Measurements from ENCODE around the gene INPP5K.

INPP5K gene

DNA sequence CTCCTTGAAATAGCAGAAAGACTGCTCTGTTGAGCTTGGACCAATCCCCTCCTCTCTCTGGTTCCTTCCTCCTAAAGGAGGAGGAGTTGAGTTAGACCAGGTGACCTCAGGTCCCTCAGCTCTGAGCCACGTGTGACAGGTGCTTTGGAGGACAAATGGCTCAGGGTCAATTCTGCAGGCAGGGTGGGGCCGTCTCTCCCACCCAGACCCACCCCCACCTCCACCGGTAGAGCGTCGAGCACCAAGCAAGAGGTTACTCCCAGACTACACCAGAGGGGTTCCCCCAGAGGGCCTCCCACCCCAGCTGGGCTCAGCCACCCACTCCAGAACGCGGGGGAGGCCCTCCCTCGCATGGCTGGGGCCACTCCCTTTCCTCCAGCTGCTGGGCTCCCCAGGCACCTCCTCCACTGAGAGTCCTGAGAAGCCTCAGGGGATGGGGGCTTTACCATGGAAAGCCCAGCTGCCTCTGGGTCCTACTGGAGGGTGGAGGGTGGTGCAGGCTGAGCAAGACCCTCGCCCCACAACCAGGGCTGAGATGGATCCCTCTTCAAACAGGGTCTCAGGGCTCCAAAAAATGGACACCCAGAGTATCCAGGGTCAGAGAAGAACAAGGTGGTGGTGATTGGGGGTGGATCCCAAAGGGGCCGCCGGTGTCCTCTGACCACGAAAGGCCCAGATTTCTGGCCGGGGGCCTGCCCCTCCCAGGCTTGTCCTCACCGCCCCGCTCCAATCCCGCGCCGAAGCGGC lies 31.6 kb downstream of the INPP5K start:
- peak; percentile 46 for DNase-seq (ENCODE audit: low read depth)
- TF ChIP-seq, protein P1, sequence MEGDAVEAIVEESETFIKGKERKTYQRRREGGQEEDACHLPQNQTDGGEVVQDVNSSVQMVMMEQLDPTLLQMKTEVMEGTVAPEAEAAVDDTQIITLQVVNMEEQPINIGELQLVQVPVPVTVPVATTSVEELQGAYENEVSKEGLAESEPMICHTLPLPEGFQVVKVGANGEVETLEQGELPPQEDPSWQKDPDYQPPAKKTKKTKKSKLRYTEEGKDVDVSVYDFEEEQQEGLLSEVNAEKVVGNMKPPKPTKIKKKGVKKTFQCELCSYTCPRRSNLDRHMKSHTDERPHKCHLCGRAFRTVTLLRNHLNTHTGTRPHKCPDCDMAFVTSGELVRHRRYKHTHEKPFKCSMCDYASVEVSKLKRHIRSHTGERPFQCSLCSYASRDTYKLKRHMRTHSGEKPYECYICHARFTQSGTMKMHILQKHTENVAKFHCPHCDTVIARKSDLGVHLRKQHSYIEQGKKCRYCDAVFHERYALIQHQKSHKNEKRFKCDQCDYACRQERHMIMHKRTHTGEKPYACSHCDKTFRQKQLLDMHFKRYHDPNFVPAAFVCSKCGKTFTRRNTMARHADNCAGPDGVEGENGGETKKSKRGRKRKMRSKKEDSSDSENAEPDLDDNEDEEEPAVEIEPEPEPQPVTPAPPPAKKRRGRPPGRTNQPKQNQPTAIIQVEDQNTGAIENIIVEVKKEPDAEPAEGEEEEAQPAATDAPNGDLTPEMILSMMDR (IDR thresholded peaks at IDR 0.05; ENCODE audit: low read depth, low read length, missing control alignments) = peak; percentile 22
- peak overlapping the region; percentile 78 for H3K4me3 ChIP-seq (ENCODE audit: low read depth, low read length)

GRCh38 chr17:1484060-1484535 lies 32.3 kb downstream of the INPP5K start:
- TF ChIP-seq, protein P1 (IDR thresholded peaks at IDR 0.05; ENCODE audit: low read depth, low read length, missing control alignments) = no peak
- no peak for DNase-seq (ENCODE audit: low read depth)
- peak overlapping the region; percentile 78; the same call in 1 of the 2 replicates for H3K4me3 ChIP-seq (ENCODE audit: low read depth, low read length)

GRCh38 chr17:1482680-1483079 lies 33.7 kb downstream of the INPP5K start:
- TF ChIP-seq, protein P1 (IDR thresholded peaks at IDR 0.05; ENCODE audit: low read depth, low read length, missing control alignments) = no peak
- DNase-seq (ENCODE audit: low read depth) = no peak
- no peak overlapping the region for H3K4me3 ChIP-seq (ENCODE audit: low read depth, low read length)

DNA sequence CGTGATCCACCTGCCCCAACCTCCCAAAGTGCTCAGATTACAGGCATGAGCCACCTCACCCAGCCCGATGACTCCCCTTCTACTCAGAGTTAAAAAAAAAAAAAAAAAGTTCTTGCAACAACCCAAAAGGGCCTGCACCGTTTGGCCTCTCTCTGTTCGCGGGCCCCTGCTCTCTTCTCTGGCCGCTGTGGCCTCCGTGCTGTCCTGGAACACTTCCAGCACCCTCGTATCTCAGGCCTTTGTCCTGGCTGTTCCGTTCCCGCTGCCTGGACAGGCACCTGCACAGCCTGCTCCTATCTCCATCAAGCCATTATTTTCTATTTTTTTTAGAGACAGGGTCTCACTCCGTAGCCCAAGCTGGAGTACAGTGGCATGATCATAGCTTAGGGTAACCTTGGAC lies 34.7 kb downstream of the INPP5K start:
- no peak for DNase-seq (ENCODE audit: low read depth)
- H3K4me3 ChIP-seq (ENCODE audit: low read depth, low read length) = no peak overlapping the region
- TF ChIP-seq, protein P1 (IDR thresholded peaks at IDR 0.05; ENCODE audit: low read depth, low read length, missing control alignments) = no peak

DNA sequence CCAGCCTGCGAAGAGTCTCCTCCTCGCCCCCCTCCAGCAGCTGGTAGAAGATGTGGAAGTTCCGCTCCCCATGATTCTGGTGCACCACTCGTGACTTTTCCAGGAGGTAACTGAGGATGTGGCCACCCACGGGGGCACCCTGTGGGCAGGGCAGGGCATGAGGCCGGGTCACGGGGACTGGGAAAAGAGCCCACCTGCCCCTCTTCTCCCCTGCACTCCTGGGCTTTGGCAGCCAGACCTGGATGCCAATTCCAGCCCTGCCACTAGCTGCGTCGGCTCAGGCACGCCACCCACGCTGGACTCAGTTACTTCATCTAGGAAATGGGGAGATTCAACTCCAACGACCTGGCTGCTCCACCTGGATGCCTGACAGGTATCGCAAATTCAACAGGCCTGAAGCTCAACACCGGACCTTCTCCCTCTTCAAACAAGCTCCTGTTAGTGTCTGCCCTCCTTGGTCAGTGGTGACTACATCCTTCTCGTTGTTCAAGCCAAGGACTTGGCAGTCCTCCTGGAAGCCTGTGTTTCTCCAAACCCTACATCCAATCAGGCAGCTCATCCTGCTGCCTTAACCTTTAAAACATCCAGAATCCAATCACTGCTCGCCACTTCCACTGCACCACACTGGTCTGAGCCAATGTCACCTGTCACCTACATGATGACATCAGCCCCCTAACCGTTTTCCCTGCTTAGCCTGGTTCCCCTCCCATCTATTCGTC lies 35.5 kb downstream of the INPP5K start:
- no peak for DNase-seq (ENCODE audit: low read depth)
- H3K4me3 ChIP-seq (ENCODE audit: low read depth, low read length) = no peak overlapping the region
- TF ChIP-seq, protein P1 (IDR thresholded peaks at IDR 0.05; ENCODE audit: low read depth, low read length, missing control alignments) = no peak

GRCh38 chr17:1478418-1478817 lies 38.0 kb downstream of the INPP5K start:
- no peak overlapping the region for H3K4me3 ChIP-seq (ENCODE audit: low read depth, low read length)
- no peak for DNase-seq (ENCODE audit: low read depth)

More at GRCh38 chr17:1478418-1478817, 38.0 kb downstream of the INPP5K start:
- TF ChIP-seq, protein P1 (IDR thresholded peaks at IDR 0.05; ENCODE audit: low read depth, low read length, missing control alignments) = no peak
